H1 (cell line): ENCODE data around the gene AGFG1. TPM values are rescaled to one million over a fixed set of nuclear protein-coding genes. Genes with fewer than 3 reads are reported as not detected.

Experiments
- CTCF ChIA-PET: fragments of 300-600 bp; sonication (Branson Sonifier 250); formaldehyde crosslinking; loops from one replicate; lab custom pipeline; 2021; ENCODE audit not compliant: partially characterized antibody; lab: Charles Lee
- POLR2A ChIA-PET: fragments of 300-600 bp; sonication (Branson Sonifier 250); formaldehyde crosslinking; loops from one replicate; lab custom pipeline; 2021; ENCODE audit warnings: inconsistent platforms; ENCODE audit not compliant: partially characterized antibody; lab: Charles Lee
- DNase-seq, 2 experiments: peaks; one replicate each; pipeline versions ENCODE4 v3.0.0 to v3.0.0-alpha.2; 2010 to 2022; ENCODE audit warnings: low spot score in 2 of 2, low read depth in 1 of 2, mixed read lengths in 1 of 2
- FAIRE-seq: peaks from 2 replicates; lab custom pipeline; 2011; peaks lifted over from hg19 to GRCh38; lab: Jason Lieb, UNC
- H2AFZ ChIP-seq: 2 replicates; pipeline ENCODE4 v1.8.1; 2012; ENCODE audit warnings: low read length, inconsistent platforms
- H2AK5ac ChIP-seq: 2 replicates; pipeline ENCODE4 v1.6.1; 2013; ENCODE audit warnings: low read depth, low read length
- H2BK120ac ChIP-seq: replicated peaks from 2 replicates; pipeline ENCODE3; 2013; ENCODE audit warnings: low read depth, low read length, inconsistent platforms
- H2BK12ac ChIP-seq: 2 replicates; pipeline ENCODE4 v1.6.1; 2013; ENCODE audit warnings: low read depth, low read length
- H2BK15ac ChIP-seq: 2 replicates; pipeline ENCODE4 v1.6.1; 2013; ENCODE audit warnings: low read length
- H2BK20ac ChIP-seq: 2 replicates; pipeline ENCODE4 v1.6.1; 2013; ENCODE audit warnings: low read length
- H2BK5ac ChIP-seq: 2 replicates; pipeline ENCODE4 v1.6.1; 2013; ENCODE audit warnings: low read depth, low read length
- H3K14ac ChIP-seq: 2 replicates; pipeline ENCODE4 v1.6.1; 2013; ENCODE audit warnings: inconsistent platforms; ENCODE audit not compliant: insufficient read length
- H3K18ac ChIP-seq: 2 replicates; pipeline ENCODE4 v1.6.1; 2013; ENCODE audit warnings: low read length; ENCODE audit errors: extremely low read depth
- H3K23ac ChIP-seq: 2 replicates; pipeline ENCODE4 v1.6.1; 2013; ENCODE audit warnings: inconsistent platforms; ENCODE audit not compliant: insufficient read length
- H3K23me2 ChIP-seq: 2 replicates; pipeline ENCODE4 v1.6.1; 2013; ENCODE audit warnings: low read depth, low read length
- H3K27ac ChIP-seq: 2 replicates; pipeline ENCODE4 v1.6.1; 2011; ENCODE audit warnings: low read depth, low read length, inconsistent platforms
- H3K27me3 ChIP-seq, 4 experiments: replicated peaks in 1 of 4; 1 replicate in 1 of 4; 2 replicates in 3 of 4; pipeline versions ENCODE4 v1.6.1 to v1.8.1; 2011 to 2013; ENCODE audit warnings: low read length in 3 of 4, mild to moderate bottlenecking in 3 of 4, inconsistent platforms in 2 of 4, mixed read lengths in 2 of 4, moderate library complexity in 1 of 4; ENCODE audit not compliant: control insufficient read depth in 3 of 4, insufficient read depth in 3 of 4; ENCODE audit errors: extremely low read depth in 1 of 4
- H3K36me3 ChIP-seq, 4 experiments: 2 replicates each; pipeline versions ENCODE4 v1.6.1 to v1.8.1; 2011 to 2013; ENCODE audit warnings: mild to moderate bottlenecking in 4 of 4, low read length in 3 of 4, moderate library complexity in 2 of 4, control low read depth in 1 of 4, inconsistent platforms in 1 of 4; ENCODE audit not compliant: insufficient read depth in 4 of 4, control insufficient read depth in 2 of 4
- H3K4ac ChIP-seq: replicated peaks from 2 replicates; pipeline ENCODE3; 2013; ENCODE audit warnings: low read length, low read depth, mixed read lengths, inconsistent platforms; ENCODE audit not compliant: insufficient read length
- H3K4me1 ChIP-seq, 4 experiments: replicated peaks in 1 of 4; 1 replicate in 1 of 4; 2 replicates in 3 of 4; pipeline versions ENCODE4 v1.6.1 to v1.8.1; 2011 to 2013; ENCODE audit warnings: low read length in 3 of 4, inconsistent platforms in 2 of 4, mixed read lengths in 1 of 4; ENCODE audit not compliant: insufficient read depth in 4 of 4, control insufficient read depth in 3 of 4
- H3K4me2 ChIP-seq, 2 experiments: 2 replicates each; pipeline versions ENCODE4 v1.6.1 to v1.8.1; 2011 to 2013; ENCODE audit warnings: low read depth in 2 of 2, low read length in 2 of 2, control low read depth in 1 of 2, inconsistent platforms in 1 of 2, mild to moderate bottlenecking in 1 of 2; ENCODE audit not compliant: insufficient read depth in 1 of 2
- H3K4me3 ChIP-seq, 4 experiments: fragments of 200-600, 300-600 bp in 1 of 4; sonication (generic), shearing (Covaris generic), sonication (Bioruptor Twin) in 1 of 4; 2 replicates each; pipeline versions ENCODE4 v1.5.1 to v1.8.1; 2011 to 2016; ENCODE audit warnings: low read length in 4 of 4, low read depth in 3 of 4, control low read depth in 2 of 4, inconsistent platforms in 2 of 4, mild to moderate bottlenecking in 2 of 4, mixed read lengths in 1 of 4, moderate library complexity in 1 of 4; ENCODE audit not compliant: insufficient read depth in 2 of 4; ENCODE audit errors: extremely low read depth in 1 of 4
- H3K56ac ChIP-seq: replicated peaks from 2 replicates; pipeline ENCODE3; 2013; ENCODE audit warnings: low read depth, mild to moderate bottlenecking, mixed read lengths, low read length, inconsistent platforms; ENCODE audit not compliant: insufficient read length
- H3K79me1 ChIP-seq: 2 replicates; pipeline ENCODE4 v1.6.1; 2013; ENCODE audit warnings: low read depth, low read length, control low read depth
- H3K79me2 ChIP-seq, 2 experiments: 2 replicates each; pipeline versions ENCODE4 v1.6.1 to v1.8.1; 2012 to 2013; ENCODE audit warnings: low read length in 2 of 2, mild to moderate bottlenecking in 2 of 2, inconsistent platforms in 1 of 2; ENCODE audit not compliant: insufficient read depth in 2 of 2, control insufficient read depth in 1 of 2
- H3K9ac ChIP-seq, 4 experiments: replicated peaks in 1 of 4; 1 replicate in 1 of 4; 2 replicates in 3 of 4; pipeline versions ENCODE4 v1.6.1 to v1.8.1; 2011 to 2013; ENCODE audit warnings: low read depth in 3 of 4, low read length in 3 of 4, control low read depth in 2 of 4, mild to moderate bottlenecking in 2 of 4, moderate library complexity in 2 of 4, inconsistent platforms in 1 of 4; ENCODE audit errors: extremely low read depth in 1 of 4
- H3K9me3 ChIP-seq, 2 experiments: 2 replicates each; pipeline versions ENCODE4 v1.6.1 to v1.8.1; 2012 to 2013; ENCODE audit warnings: mild to moderate bottlenecking in 2 of 2, moderate library complexity in 2 of 2, control low read depth in 1 of 2, inconsistent platforms in 1 of 2, low read depth in 1 of 2, low read length in 1 of 2, mixed read lengths in 1 of 2; ENCODE audit not compliant: insufficient read depth in 2 of 2
- H4K20me1 ChIP-seq, 2 experiments: replicated peaks in 1 of 2; 2 replicates each; pipeline versions ENCODE3 to v1.8.1; 2011 to 2013; ENCODE audit warnings: inconsistent platforms in 2 of 2, low read length in 2 of 2, mild to moderate bottlenecking in 1 of 2; ENCODE audit not compliant: insufficient read depth in 2 of 2, control insufficient read depth in 1 of 2
- H4K5ac ChIP-seq: 2 replicates; pipeline ENCODE4 v1.6.1; 2013; ENCODE audit warnings: low read length, low read depth, mixed read lengths, inconsistent platforms; ENCODE audit not compliant: insufficient read length
- H4K8ac ChIP-seq: 2 replicates; pipeline ENCODE4 v1.8.0; 2013; ENCODE audit warnings: mild to moderate bottlenecking, moderate library complexity, low read length, inconsistent platforms; ENCODE audit not compliant: insufficient read depth; ENCODE audit errors: extremely low read depth
- H4K91ac ChIP-seq: replicated peaks from 2 replicates; pipeline ENCODE3; 2013; ENCODE audit warnings: low read length, mixed read lengths, inconsistent platforms; ENCODE audit not compliant: insufficient read length
- ATF2 ChIP-seq: IDR thresholded peaks from 2 replicates; pipeline ENCODE4 v1.6.1; 2012; ENCODE audit warnings: low read length, inconsistent platforms
- CBX8 ChIP-seq: fragments of 300-800, 300-1000 bp; sonication (generic); IDR thresholded peaks from 2 replicates; pipeline ENCODE4 v1.7.1; 2016; ENCODE audit warnings: low read depth, low read length, borderline replicate concordance
- CHD2 ChIP-seq: IDR thresholded peaks from 2 replicates; pipeline ENCODE4 v1.6.1; 2012; ENCODE audit warnings: low read length, improper control_type of control experiment
- GTF2F1 ChIP-seq: IDR thresholded peaks from 2 replicates; pipeline ENCODE4 v1.6.1; 2012; ENCODE audit warnings: low read depth, low read length, improper control_type of control experiment, borderline replicate concordance
- JUN ChIP-seq: IDR thresholded peaks from 2 replicates; pipeline ENCODE4 v1.6.1; 2011; ENCODE audit warnings: low read depth, mild to moderate bottlenecking, improper control_type of control experiment, low read length
- JUND ChIP-seq: IDR thresholded peaks from 2 replicates; pipeline ENCODE4 v1.6.1; 2011; ENCODE audit warnings: mild to moderate bottlenecking, improper control_type of control experiment, low read length
- KDM1A ChIP-seq: fragments of 200-600, 300-600 bp; sonication (generic); IDR thresholded peaks from 2 replicates; pipeline ENCODE4 v1.7.1; 2016; ENCODE audit warnings: mild to moderate bottlenecking, low read length, borderline replicate concordance
- RNF2 ChIP-seq: fragments of 200-900, 300-1000 bp; sonication (generic); IDR thresholded peaks from 2 replicates; pipeline ENCODE4 v1.7.1; 2016; ENCODE audit warnings: borderline replicate concordance, low read depth, mild to moderate bottlenecking, antibody characterized with exemption, low read length; ENCODE audit not compliant: poor library complexity, severe bottlenecking; ENCODE audit errors: missing control alignments
- SAP30 ChIP-seq: fragments of 300-600 bp; sonication (generic); IDR thresholded peaks from 2 replicates; pipeline ENCODE4 v1.7.1; 2012; ENCODE audit warnings: low read length, moderate library complexity, mild to moderate bottlenecking, inconsistent platforms; ENCODE audit not compliant: insufficient read depth, insufficient replicate concordance
- SIN3A ChIP-seq, 2 experiments: IDR thresholded peaks in 1 of 2; conservative IDR thresholded peaks in 1 of 2; 2 replicates each; pipeline ENCODE4 v1.6.1; 2011 to 2012; ENCODE audit warnings: low read length in 2 of 2, improper control_type of control experiment in 1 of 2, low read depth in 1 of 2, mild to moderate bottlenecking in 1 of 2
- SP4 ChIP-seq: IDR thresholded peaks from 2 replicates; pipeline ENCODE4 v1.6.1; 2012; ENCODE audit warnings: low read length, inconsistent platforms
- SUZ12 ChIP-seq: fragments of 200-600 bp; sonication (generic); IDR thresholded peaks from 2 replicates; pipeline ENCODE4 v1.6.1; 2012; ENCODE audit warnings: mild to moderate bottlenecking, inconsistent platforms, low read length, moderate library complexity, mixed read lengths
- TCF12 ChIP-seq: IDR thresholded peaks from 2 replicates; pipeline ENCODE4 v1.6.1; 2011; ENCODE audit warnings: low read depth, mild to moderate bottlenecking, low read length
- polyA plus RNA-seq, 7 experiments: library from polyadenylated mRNA; depleted of rRNA in 3 of 7; stranded (reverse) in 5 of 7; unstranded in 2 of 7; fragments of >200 nt in 5 of 7; fragments of 200-250 nt in 2 of 7; gene quantifications; 1 replicate in 5 of 7; 2 replicates in 1 of 7; 4 replicates in 1 of 7; pipeline versions ENCODE4 v1.2.1 to v1.2.3, GENCODE V29; 2011 to 2013; ENCODE audit warnings: missing spikeins in 2 of 7, mixed read lengths in 2 of 7
- total RNA-seq: library from RNA; stranded (reverse); fragmentation: NEBNext Ultra II Directional; extraction: Animal tissue kit (Norgen Biotek cat#: 25700); gene quantifications from 2 replicates; pipeline ENCODE4 v1.2.1, GENCODE V29; 2021

Gene AGFG1
- total and polyA plus RNA-seq, 2 of the 8 experiments (the other 6 are each of a cell fraction or from before 2014, with no cell fraction given): 102 to 147 TPM

- no peaks in the 10 kb centered on the region for H3K79me1 ChIP-seq
- no peaks in the 10 kb centered on the region for H4K20me1 ChIP-seq
- no peak overlapping the region for H2BK5ac ChIP-seq
- no peaks in the 10 kb centered on the region for H3K27me3 ChIP-seq
- POLR2A ChIA-PET: no interaction called here
- H3K4me3 ChIP-seq: no peak overlapping the region
- H4K5ac ChIP-seq: no peak overlapping the region
- H4K8ac ChIP-seq: no peak overlapping the region
- no peak for TF ChIP-seq JUND
- no peak for TF ChIP-seq JUN
- TF ChIP-seq SAP30: no peak
- no peak for TF ChIP-seq KDM1A
- no peak for TF ChIP-seq TCF12
- TF ChIP-seq GTF2F1: no peak
- TF ChIP-seq RNF2: no peak
- TF ChIP-seq SIN3A (conservative IDR thresholded peaks at IDR 0.05 in 1 of 2, IDR thresholded peaks at IDR 0.05 in 1 of 2; ENCODE audit: low read depth in 1 of 2, low read length in 2 of 2): no peak
- TF ChIP-seq ATF2: no peak
- no peak for TF ChIP-seq CBX8
- TF ChIP-seq SUZ12: no peak
- TF ChIP-seq CHD2: no peak
- TF ChIP-seq SP4: no peak
- TF ChIP-seq, all 59 proteins: peak for 0
- DNase-seq: no peak
- Histone ChIP-seq H3K56ac (no peak overlapping the region), H3K27ac (no peak overlapping the region), H3K9me3 (no peaks in the 10 kb centered on the region), H3K4me2 (no peak overlapping the region), H2BK15ac (no peak overlapping the region), H3K36me3 (no peaks in the 10 kb centered on the region), H2BK120ac (no peak overlapping the region), H3K79me2 (no peaks in the 10 kb centered on the region), H2AK5ac (no peak overlapping the region), H3K4ac (no peak overlapping the region), H3K4me1 (peaks cover 0 to 3% (median 0%) of the 10 kb centered on the region in 4 experiments; a peak in 3 of 7 replicates), H3K14ac (no peak overlapping the region), H3K23ac (no peak overlapping the region), H2BK20ac (no peak overlapping the region), H3K23me2 (no peaks in the 10 kb centered on the region), H2AFZ (no peak overlapping the region), H3K18ac (no peak overlapping the region), H4K91ac (no peak overlapping the region), H2BK12ac (no peak overlapping the region), H3K9ac (no peak overlapping the region)
- FAIRE-seq: no peak
- CTCF ChIA-PET: no interaction called here
Observed at GRCh38 chr2:227451655-227451992, 20.3 kb upstream of the AGFG1 start.
